ENCODE results near the gene EEIG1. TPM values are rescaled to one million over a fixed set of nuclear protein-coding genes. Genes with fewer than 3 reads are reported as not detected.

EEIG1 gene
- total RNA-seq, 4 donors from 2014 or later, result 4.8 to 9.0 (median 7.1) TPM

- DNase-seq (ENCODE audit: low spot score) (no peak), ATAC-seq (ENCODE audit: low FRiP score) (no peak)
- TF ChIP-seq CTCF (IDR thresholded peaks at IDR 0.05), result no peak
Measured at GRCh38 chr9:128022886-128023285, 42.1 kb upstream of the EEIG1 start.

GRCh38 chr9:128021098-128021497, 40.3 kb upstream of the EEIG1 start:
- no peak for DNase-seq (ENCODE audit: low spot score)
- no peak for TF ChIP-seq CTCF (IDR thresholded peaks at IDR 0.05)
- no peak for ATAC-seq (ENCODE audit: low FRiP score)

- DNase-seq (ENCODE audit: low spot score), result no peak
- TF ChIP-seq CTCF (IDR thresholded peaks at IDR 0.05), result no peak
- ATAC-seq (ENCODE audit: low FRiP score), result no peak
Measured at GRCh38 chr9:128020692-128021091, 39.9 kb upstream of the EEIG1 start.

- ATAC-seq (ENCODE audit: low FRiP score) (no peak), DNase-seq (ENCODE audit: low spot score) (no peak)
- TF ChIP-seq CTCF (IDR thresholded peaks at IDR 0.05), result no peak
Measured at GRCh38 chr9:128015696-128016095, 34.9 kb upstream of the EEIG1 start.

GRCh38 chr9:128011071-128011817, 30.5 kb upstream of the EEIG1 start:
- TF ChIP-seq CTCF (IDR thresholded peaks at IDR 0.05), result no peak
- DNase-seq (ENCODE audit: low spot score), result no peak
- ATAC-seq (ENCODE audit: low FRiP score), result no peak

GRCh38 chr9:128009639-128010038, 28.9 kb upstream of the EEIG1 start:
- no peak for ATAC-seq (ENCODE audit: low FRiP score)
- TF ChIP-seq CTCF (IDR thresholded peaks at IDR 0.05), result no peak
- no peak for DNase-seq (ENCODE audit: low spot score)

- DNase-seq (ENCODE audit: low spot score) (no peak), ATAC-seq (ENCODE audit: low FRiP score) (no peak)
- TF ChIP-seq CTCF (IDR thresholded peaks at IDR 0.05), result no peak
Measured at GRCh38 chr9:128008171-128008570, 27.4 kb upstream of the EEIG1 start.

All from omental fat pad (tissue), 4 donors.